H1 (cell line): ENCODE measurements around the gene TIMMDC1. TPM values are rescaled to one million over a fixed set of nuclear protein-coding genes. Genes with fewer than 3 reads are reported as not detected.

ENCODE experiments used
- CTCF ChIA-PET: fragments of 300-600 bp; sonication (Branson Sonifier 250); formaldehyde crosslinking; loops from one replicate; lab custom pipeline; 2021; ENCODE audit not compliant: partially characterized antibody; lab: Charles Lee
- POLR2A ChIA-PET: fragments of 300-600 bp; sonication (Branson Sonifier 250); formaldehyde crosslinking; loops from one replicate; lab custom pipeline; 2021; ENCODE audit warnings: inconsistent platforms; ENCODE audit not compliant: partially characterized antibody; lab: Charles Lee
- DNase-seq, 2 experiments: peaks; one replicate each; pipeline versions ENCODE4 v3.0.0 to v3.0.0-alpha.2; 2010 to 2022; ENCODE audit warnings: low spot score in 2 of 2, low read depth in 1 of 2, mixed read lengths in 1 of 2
- FAIRE-seq: peaks from 2 replicates; lab custom pipeline; 2011; peaks lifted over from hg19 to GRCh38; lab: Jason Lieb, UNC
- H2AFZ ChIP-seq: 2 replicates; pipeline ENCODE4 v1.8.1; 2012; ENCODE audit warnings: low read length, inconsistent platforms
- H2AK5ac ChIP-seq: 2 replicates; pipeline ENCODE4 v1.6.1; 2013; ENCODE audit warnings: low read depth, low read length
- H2BK120ac ChIP-seq: replicated peaks from 2 replicates; pipeline ENCODE3; 2013; ENCODE audit warnings: low read depth, low read length, inconsistent platforms
- H2BK12ac ChIP-seq: 2 replicates; pipeline ENCODE4 v1.6.1; 2013; ENCODE audit warnings: low read depth, low read length
- H2BK15ac ChIP-seq: 2 replicates; pipeline ENCODE4 v1.6.1; 2013; ENCODE audit warnings: low read length
- H2BK20ac ChIP-seq: 2 replicates; pipeline ENCODE4 v1.6.1; 2013; ENCODE audit warnings: low read length
- H2BK5ac ChIP-seq: 2 replicates; pipeline ENCODE4 v1.6.1; 2013; ENCODE audit warnings: low read depth, low read length
- H3K14ac ChIP-seq: 2 replicates; pipeline ENCODE4 v1.6.1; 2013; ENCODE audit warnings: inconsistent platforms; ENCODE audit not compliant: insufficient read length
- H3K18ac ChIP-seq: 2 replicates; pipeline ENCODE4 v1.6.1; 2013; ENCODE audit warnings: low read length; ENCODE audit errors: extremely low read depth
- H3K23ac ChIP-seq: 2 replicates; pipeline ENCODE4 v1.6.1; 2013; ENCODE audit warnings: inconsistent platforms; ENCODE audit not compliant: insufficient read length
- H3K23me2 ChIP-seq: 2 replicates; pipeline ENCODE4 v1.6.1; 2013; ENCODE audit warnings: low read depth, low read length
- H3K27ac ChIP-seq: 2 replicates; pipeline ENCODE4 v1.6.1; 2011; ENCODE audit warnings: low read depth, low read length, inconsistent platforms
- H3K27me3 ChIP-seq, 4 experiments: replicated peaks in 1 of 4; 1 replicate in 1 of 4; 2 replicates in 3 of 4; pipeline versions ENCODE4 v1.6.1 to v1.8.1; 2011 to 2013; ENCODE audit warnings: low read length in 3 of 4, mild to moderate bottlenecking in 3 of 4, inconsistent platforms in 2 of 4, mixed read lengths in 2 of 4, moderate library complexity in 1 of 4; ENCODE audit not compliant: control insufficient read depth in 3 of 4, insufficient read depth in 3 of 4; ENCODE audit errors: extremely low read depth in 1 of 4
- H3K36me3 ChIP-seq, 4 experiments: 2 replicates each; pipeline versions ENCODE4 v1.6.1 to v1.8.1; 2011 to 2013; ENCODE audit warnings: mild to moderate bottlenecking in 4 of 4, low read length in 3 of 4, moderate library complexity in 2 of 4, control low read depth in 1 of 4, inconsistent platforms in 1 of 4; ENCODE audit not compliant: insufficient read depth in 4 of 4, control insufficient read depth in 2 of 4
- H3K4ac ChIP-seq: replicated peaks from 2 replicates; pipeline ENCODE3; 2013; ENCODE audit warnings: low read length, low read depth, mixed read lengths, inconsistent platforms; ENCODE audit not compliant: insufficient read length
- H3K4me1 ChIP-seq, 4 experiments: replicated peaks in 1 of 4; 1 replicate in 1 of 4; 2 replicates in 3 of 4; pipeline versions ENCODE4 v1.6.1 to v1.8.1; 2011 to 2013; ENCODE audit warnings: low read length in 3 of 4, inconsistent platforms in 2 of 4, mixed read lengths in 1 of 4; ENCODE audit not compliant: insufficient read depth in 4 of 4, control insufficient read depth in 3 of 4
- H3K4me2 ChIP-seq, 2 experiments: 2 replicates each; pipeline versions ENCODE4 v1.6.1 to v1.8.1; 2011 to 2013; ENCODE audit warnings: low read depth in 2 of 2, low read length in 2 of 2, control low read depth in 1 of 2, inconsistent platforms in 1 of 2, mild to moderate bottlenecking in 1 of 2; ENCODE audit not compliant: insufficient read depth in 1 of 2
- H3K4me3 ChIP-seq, 4 experiments: fragments of 200-600, 300-600 bp in 1 of 4; sonication (generic), shearing (Covaris generic), sonication (Bioruptor Twin) in 1 of 4; 2 replicates each; pipeline versions ENCODE4 v1.5.1 to v1.8.1; 2011 to 2016; ENCODE audit warnings: low read length in 4 of 4, low read depth in 3 of 4, control low read depth in 2 of 4, inconsistent platforms in 2 of 4, mild to moderate bottlenecking in 2 of 4, mixed read lengths in 1 of 4, moderate library complexity in 1 of 4; ENCODE audit not compliant: insufficient read depth in 2 of 4; ENCODE audit errors: extremely low read depth in 1 of 4
- H3K56ac ChIP-seq: replicated peaks from 2 replicates; pipeline ENCODE3; 2013; ENCODE audit warnings: low read depth, mild to moderate bottlenecking, mixed read lengths, low read length, inconsistent platforms; ENCODE audit not compliant: insufficient read length
- H3K79me1 ChIP-seq: 2 replicates; pipeline ENCODE4 v1.6.1; 2013; ENCODE audit warnings: low read depth, low read length, control low read depth
- H3K79me2 ChIP-seq, 2 experiments: 2 replicates each; pipeline versions ENCODE4 v1.6.1 to v1.8.1; 2012 to 2013; ENCODE audit warnings: low read length in 2 of 2, mild to moderate bottlenecking in 2 of 2, inconsistent platforms in 1 of 2; ENCODE audit not compliant: insufficient read depth in 2 of 2, control insufficient read depth in 1 of 2
- H3K9ac ChIP-seq, 4 experiments: replicated peaks in 1 of 4; 1 replicate in 1 of 4; 2 replicates in 3 of 4; pipeline versions ENCODE4 v1.6.1 to v1.8.1; 2011 to 2013; ENCODE audit warnings: low read depth in 3 of 4, low read length in 3 of 4, control low read depth in 2 of 4, mild to moderate bottlenecking in 2 of 4, moderate library complexity in 2 of 4, inconsistent platforms in 1 of 4; ENCODE audit errors: extremely low read depth in 1 of 4
- H3K9me3 ChIP-seq, 2 experiments: 2 replicates each; pipeline versions ENCODE4 v1.6.1 to v1.8.1; 2012 to 2013; ENCODE audit warnings: mild to moderate bottlenecking in 2 of 2, moderate library complexity in 2 of 2, control low read depth in 1 of 2, inconsistent platforms in 1 of 2, low read depth in 1 of 2, low read length in 1 of 2, mixed read lengths in 1 of 2; ENCODE audit not compliant: insufficient read depth in 2 of 2
- H4K20me1 ChIP-seq, 2 experiments: replicated peaks in 1 of 2; 2 replicates each; pipeline versions ENCODE3 to v1.8.1; 2011 to 2013; ENCODE audit warnings: inconsistent platforms in 2 of 2, low read length in 2 of 2, mild to moderate bottlenecking in 1 of 2; ENCODE audit not compliant: insufficient read depth in 2 of 2, control insufficient read depth in 1 of 2
- H4K5ac ChIP-seq: 2 replicates; pipeline ENCODE4 v1.6.1; 2013; ENCODE audit warnings: low read length, low read depth, mixed read lengths, inconsistent platforms; ENCODE audit not compliant: insufficient read length
- H4K8ac ChIP-seq: 2 replicates; pipeline ENCODE4 v1.8.0; 2013; ENCODE audit warnings: mild to moderate bottlenecking, moderate library complexity, low read length, inconsistent platforms; ENCODE audit not compliant: insufficient read depth; ENCODE audit errors: extremely low read depth
- H4K91ac ChIP-seq: replicated peaks from 2 replicates; pipeline ENCODE3; 2013; ENCODE audit warnings: low read length, mixed read lengths, inconsistent platforms; ENCODE audit not compliant: insufficient read length
- BCL11A ChIP-seq, 2 experiments: IDR thresholded peaks; one replicate each; pipeline ENCODE4 v1.6.1; 2011; ENCODE audit warnings: low read depth in 2 of 2, low read length in 2 of 2, mild to moderate bottlenecking in 2 of 2
- CEBPB ChIP-seq: IDR thresholded peaks from 2 replicates; pipeline ENCODE4 v1.6.1; 2012; ENCODE audit warnings: low read depth, low read length
- CREB1 ChIP-seq: IDR thresholded peaks from 2 replicates; pipeline ENCODE4 v1.6.1; 2012; ENCODE audit warnings: inconsistent platforms
- EGR1 ChIP-seq: IDR thresholded peaks from 2 replicates; pipeline ENCODE4 v1.6.1; 2011; ENCODE audit warnings: low read depth, low read length, borderline replicate concordance
- GTF2F1 ChIP-seq: IDR thresholded peaks from 2 replicates; pipeline ENCODE4 v1.6.1; 2012; ENCODE audit warnings: low read depth, low read length, improper control_type of control experiment, borderline replicate concordance
- SUZ12 ChIP-seq: fragments of 200-600 bp; sonication (generic); IDR thresholded peaks from 2 replicates; pipeline ENCODE4 v1.6.1; 2012; ENCODE audit warnings: mild to moderate bottlenecking, inconsistent platforms, low read length, moderate library complexity, mixed read lengths
- WGBS, 2 experiments: shearing (Covaris generic) in 1 of 2; methylation state at CpG; one replicate each; pipeline versions ENCODE4 v1.1.6 to v1.1.7; 2013 to 2015; ENCODE audit warnings: low lambda C conversion rate in 2 of 2, mixed read lengths in 2 of 2, inconsistent platforms in 1 of 2, low coverage in 1 of 2, missing lambda C conversion rate in 1 of 2; ENCODE audit not compliant: insufficient replicate concordance in 2 of 2, insufficient coverage in 1 of 2, insufficient read length in 1 of 2; ENCODE audit errors: extremely low coverage in 1 of 2, missing lambda C conversion rate in 1 of 2; 5-methylcytosine and 5-hydroxymethylcytosine counted together
- polyA plus RNA-seq, 7 experiments: library from polyadenylated mRNA; depleted of rRNA in 3 of 7; stranded (reverse) in 5 of 7; unstranded in 2 of 7; fragments of >200 nt in 5 of 7; fragments of 200-250 nt in 2 of 7; gene quantifications; 1 replicate in 5 of 7; 2 replicates in 1 of 7; 4 replicates in 1 of 7; pipeline versions ENCODE4 v1.2.1 to v1.2.3, GENCODE V29; 2011 to 2013; ENCODE audit warnings: missing spikeins in 2 of 7, mixed read lengths in 2 of 7
- total RNA-seq: library from RNA; stranded (reverse); fragmentation: NEBNext Ultra II Directional; extraction: Animal tissue kit (Norgen Biotek cat#: 25700); gene quantifications from 2 replicates; pipeline ENCODE4 v1.2.1, GENCODE V29; 2021

The TIMMDC1 gene
- total and polyA plus RNA-seq, 2 of the 8 experiments (the other 6 are each of a cell fraction or from before 2014, with no cell fraction given) = 80.7 to 128 TPM

DNA sequence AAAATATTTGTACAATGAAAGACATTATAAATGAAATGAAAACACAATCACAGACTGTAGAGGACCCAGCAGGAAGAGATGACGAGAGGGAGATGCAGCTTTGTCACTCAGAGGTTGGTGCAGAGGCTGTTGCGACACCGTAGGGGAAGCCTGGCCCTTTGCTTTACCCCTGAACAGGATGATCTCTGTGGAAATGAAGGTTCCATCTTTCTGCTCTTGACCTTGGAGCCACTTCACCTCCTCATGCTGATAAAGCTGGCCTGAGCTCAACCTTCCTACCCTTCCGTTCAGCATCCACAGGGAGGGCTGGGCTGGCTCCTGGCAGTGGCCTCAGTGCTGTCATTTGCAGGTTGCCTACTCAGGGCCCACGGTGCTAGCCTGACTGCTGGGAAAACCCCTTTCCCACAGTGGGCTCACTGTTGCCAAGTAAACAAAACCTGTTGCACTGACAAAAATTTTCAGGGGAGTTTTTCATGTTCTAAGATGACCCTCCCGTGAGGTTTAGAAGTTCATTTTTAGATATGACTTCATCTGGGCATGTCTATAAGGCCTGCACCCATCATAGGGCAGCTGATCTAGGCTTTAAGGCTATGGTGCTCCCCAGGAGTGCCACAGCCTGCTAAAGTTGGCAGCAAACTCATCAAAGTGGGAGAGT lies 64.1 kb downstream of the TIMMDC1 start:
- Histone ChIP-seq H3K4ac (no peak overlapping the region), H3K4me3 (no peak overlapping the region), H3K4me1 (peaks cover 0 to 4% (median 2%) of the 10 kb centered on the region in 4 experiments; a peak in 2 of 7 replicates), H3K27me3 (no peaks in the 10 kb centered on the region), H4K20me1 (no peaks in the 10 kb centered on the region), H4K8ac (no peak overlapping the region), H2BK15ac (no peak overlapping the region), H4K5ac (no peak overlapping the region), H3K23ac (no peak overlapping the region), H3K18ac (no peak overlapping the region), H2AK5ac (no peak overlapping the region), H3K14ac (no peak overlapping the region), H3K23me2 (no peaks in the 10 kb centered on the region), H2BK120ac (no peak overlapping the region), H2BK20ac (no peak overlapping the region), H3K9me3 (no peaks in the 10 kb centered on the region), H3K79me1 (no peaks in the 10 kb centered on the region), H2AFZ (peak overlapping the region; percentile 48; the same call in 1 of the 2 replicates), H2BK5ac (no peak overlapping the region), H3K27ac (no peak overlapping the region; the same call in 1 of the 2 replicates), H4K91ac (no peak overlapping the region), H3K79me2 (no peaks in the 10 kb centered on the region), H2BK12ac (no peak overlapping the region), H3K9ac (no peak overlapping the region), H3K56ac (no peak overlapping the region), H3K36me3 (no peaks in the 10 kb centered on the region), H3K4me2 (no peak overlapping the region)
- TF ChIP-seq GTF2F1 (no peak), CEBPB (peak; percentile 75), CREB1 (no peak), SUZ12 (no peak), BCL11A (IDR thresholded peaks at IDR 0.05; ENCODE audit: low read depth in 2 of 2, low read length in 2 of 2) (no peak), EGR1 (no peak)
- DNase-seq (no peak), FAIRE-seq (no peak)
- ChIA-PET POLR2A (interaction anchor here (0.5 kb wide), 1 partner anchor 629 kb away, joined by 3 read pairs; no protein-coding TSS in a partner anchor), CTCF (interaction anchor here (0.7 to 1.4 kb wide), 2 partner anchors 127 to 139 kb away, joined by 3 to 6 read pairs; no protein-coding TSS in a partner anchor)
- 87% methylated on average over 6 of the region's 6 CpGs; no CpG with 5 or more reads in 1 of the 2 experiments for WGBS, 2 experiments
